HG03066 (cell line): ENCODE results near the gene SCN11A.

Experiments used
- ATAC-seq: cut with Tn5 transposase; IDR thresholded peaks from one replicate; pipeline ENCODE4 v1.9.1; 2021; ENCODE audit warnings: low read depth; ENCODE audit not compliant: unreplicated experiment

Gene SCN11A

DNA sequence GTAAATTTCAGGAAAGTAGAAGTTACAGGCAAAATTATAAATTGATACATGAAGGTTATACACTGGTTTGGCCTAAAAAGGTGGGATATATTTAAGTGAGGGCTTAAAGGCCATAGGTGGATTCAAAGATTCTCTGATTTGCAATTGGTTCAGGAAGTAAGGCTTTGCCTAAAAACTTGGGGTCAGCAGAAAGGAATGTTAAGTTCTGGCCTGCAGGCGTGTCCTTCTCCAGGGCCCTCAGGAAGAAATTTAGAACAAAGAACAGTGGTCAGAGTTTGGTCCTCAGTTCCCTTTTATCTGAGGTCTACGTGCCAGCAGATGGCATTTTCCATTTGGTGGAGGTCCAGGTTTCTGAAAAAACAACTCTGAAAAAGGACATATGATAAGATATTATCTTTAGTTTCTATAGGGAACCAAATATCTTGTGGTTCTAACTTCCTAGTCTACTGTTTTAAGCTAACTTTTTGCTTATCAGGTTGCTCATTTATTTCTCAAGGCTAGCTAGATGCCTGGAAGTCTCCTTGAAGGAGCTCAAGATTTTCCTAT, 40.5 kb downstream of the SCN11A start:
- no peak for ATAC-seq

DNA sequence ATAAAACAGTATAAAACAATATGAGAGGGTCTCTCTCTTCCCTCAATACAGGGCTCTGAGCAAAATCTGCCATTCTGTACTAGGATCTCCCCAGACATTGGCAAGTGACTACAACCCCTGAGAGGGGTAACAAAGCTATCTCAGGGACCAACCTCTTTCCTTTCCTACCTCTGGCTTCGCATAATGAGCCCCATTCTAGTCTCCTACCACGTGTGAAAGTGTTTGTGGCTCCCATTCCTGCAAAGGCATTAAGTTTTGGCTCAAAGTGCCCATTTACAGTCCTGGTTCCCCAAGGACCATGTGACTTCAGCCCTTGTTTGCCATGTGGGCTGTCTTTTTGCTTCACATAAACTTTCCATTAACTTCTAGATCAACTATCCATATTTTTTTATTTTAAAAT, 46.4 kb downstream of the SCN11A start:
- ATAC-seq, result no peak
